ENCODE measurements around the gene FTH1.
A peak's percentile ranks its signal among the peaks of the same experiment; 100 is the strongest.

DNA sequence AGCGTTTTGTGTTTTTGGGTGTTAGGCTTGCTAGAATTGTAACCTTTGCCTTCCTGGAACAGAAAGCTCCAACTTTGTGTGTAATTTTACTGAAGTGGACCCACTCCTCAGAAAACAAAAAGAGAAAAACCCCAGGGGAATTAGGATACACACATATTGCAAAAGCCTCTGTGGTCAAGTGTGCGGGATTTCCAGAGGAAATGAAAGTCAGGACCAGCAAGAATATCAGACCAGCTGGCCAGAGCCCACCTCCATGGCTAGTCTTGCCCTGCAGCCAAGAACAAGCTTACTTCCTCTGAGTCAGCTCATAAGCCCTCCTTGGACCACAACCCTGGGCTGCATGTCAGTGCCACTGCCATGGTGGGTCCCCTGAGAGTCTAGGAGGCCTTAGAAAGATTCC is 37.0 kb upstream of the FTH1 start:
- TF ChIP-seq RXRA (IDR thresholded peaks at IDR 0.05) (peak in 1 of 2 donors; percentile 45), YY1 (IDR thresholded peaks at IDR 0.05) (no peak), RAD21 (IDR thresholded peaks at IDR 0.05) (peak in 1 of 2 donors; percentile 3)
- TF ChIP-seq, protein P1, sequence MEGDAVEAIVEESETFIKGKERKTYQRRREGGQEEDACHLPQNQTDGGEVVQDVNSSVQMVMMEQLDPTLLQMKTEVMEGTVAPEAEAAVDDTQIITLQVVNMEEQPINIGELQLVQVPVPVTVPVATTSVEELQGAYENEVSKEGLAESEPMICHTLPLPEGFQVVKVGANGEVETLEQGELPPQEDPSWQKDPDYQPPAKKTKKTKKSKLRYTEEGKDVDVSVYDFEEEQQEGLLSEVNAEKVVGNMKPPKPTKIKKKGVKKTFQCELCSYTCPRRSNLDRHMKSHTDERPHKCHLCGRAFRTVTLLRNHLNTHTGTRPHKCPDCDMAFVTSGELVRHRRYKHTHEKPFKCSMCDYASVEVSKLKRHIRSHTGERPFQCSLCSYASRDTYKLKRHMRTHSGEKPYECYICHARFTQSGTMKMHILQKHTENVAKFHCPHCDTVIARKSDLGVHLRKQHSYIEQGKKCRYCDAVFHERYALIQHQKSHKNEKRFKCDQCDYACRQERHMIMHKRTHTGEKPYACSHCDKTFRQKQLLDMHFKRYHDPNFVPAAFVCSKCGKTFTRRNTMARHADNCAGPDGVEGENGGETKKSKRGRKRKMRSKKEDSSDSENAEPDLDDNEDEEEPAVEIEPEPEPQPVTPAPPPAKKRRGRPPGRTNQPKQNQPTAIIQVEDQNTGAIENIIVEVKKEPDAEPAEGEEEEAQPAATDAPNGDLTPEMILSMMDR (IDR thresholded peaks at IDR 0.05; ENCODE audit: low read depth, low read length, missing input control): no peak
